RKO (cell line): ENCODE results near the gene MACROD2.

Source experiments
- DNase-seq: peaks from one replicate; pipeline ENCODE4 v3.0.0-alpha.2; 2016; ENCODE audit warnings: low spot score

The MACROD2 gene

DNA sequence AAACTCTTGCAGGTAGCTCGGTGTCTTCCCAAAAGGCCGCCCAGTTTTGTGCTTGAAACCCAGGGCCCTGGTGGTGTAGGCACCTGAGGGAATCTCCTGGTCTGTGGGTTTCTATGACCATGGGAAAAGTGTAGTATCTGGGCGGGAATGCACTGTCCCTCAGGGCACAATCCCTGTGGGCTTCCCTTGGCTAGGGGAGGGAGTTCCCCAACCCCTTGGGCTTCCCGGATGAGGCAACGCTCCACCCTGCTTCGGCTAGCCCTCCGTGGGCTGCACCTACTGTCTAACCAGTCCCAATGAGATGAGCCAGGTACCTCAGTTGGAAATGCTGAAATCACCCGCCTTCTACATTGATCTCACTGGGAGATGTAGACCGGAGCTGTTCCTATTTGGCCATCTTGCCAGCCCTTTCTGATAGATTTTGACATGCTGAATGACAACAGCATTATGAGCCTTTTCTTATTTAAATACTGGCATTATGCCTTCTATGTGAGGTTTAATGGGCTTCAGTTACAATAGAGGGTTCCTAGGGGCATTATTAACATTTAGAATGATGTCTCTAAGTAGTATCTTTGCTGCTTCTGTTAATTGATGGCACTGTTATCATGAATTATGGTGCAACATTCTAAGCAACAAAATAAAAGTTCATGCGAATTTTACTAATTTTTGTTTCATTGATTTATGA, 475.8 kb downstream of the MACROD2 start:
- DNase-seq = no peak

DNA sequence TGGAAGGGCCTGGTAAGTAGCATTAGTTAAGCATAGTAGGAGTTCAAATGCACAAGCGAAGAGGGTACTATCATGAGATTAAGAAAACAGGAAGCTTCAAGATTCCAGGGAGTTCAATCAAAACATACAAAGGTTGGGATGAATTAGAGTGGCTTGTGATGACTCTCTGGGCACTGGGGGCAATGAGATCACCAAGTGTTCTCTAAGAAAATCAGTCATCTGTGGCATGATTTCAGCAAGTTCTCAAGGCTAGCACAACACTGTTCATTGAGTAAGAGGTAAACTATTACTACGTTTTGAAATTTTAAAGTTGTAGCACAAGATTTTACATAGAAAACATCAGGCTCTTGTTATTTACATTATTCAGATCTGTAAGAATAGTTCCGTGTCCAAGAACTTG, 481.8 kb downstream of the MACROD2 start:
- peak; percentile 23 for DNase-seq

DNA sequence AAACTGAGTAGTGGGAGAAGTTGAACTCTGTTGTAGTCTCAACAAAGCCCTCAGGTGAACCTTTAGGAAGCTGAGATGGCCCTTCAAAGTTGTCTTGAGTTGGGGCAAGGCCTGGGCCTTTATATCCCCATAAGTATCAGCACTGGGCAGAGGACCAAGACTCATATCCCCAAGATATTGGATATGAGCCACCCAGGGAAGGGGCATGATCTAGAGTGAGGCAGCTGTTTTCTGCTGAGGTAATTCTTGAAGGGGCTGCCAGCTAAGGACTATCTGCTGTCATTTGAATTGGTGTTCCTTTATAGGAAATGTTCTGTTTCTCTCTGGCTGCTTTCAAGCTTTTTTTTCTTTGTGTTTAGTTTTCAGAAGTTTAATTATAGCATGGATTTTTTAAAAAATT, 482.8 kb downstream of the MACROD2 start:
- no peak for DNase-seq

DNA sequence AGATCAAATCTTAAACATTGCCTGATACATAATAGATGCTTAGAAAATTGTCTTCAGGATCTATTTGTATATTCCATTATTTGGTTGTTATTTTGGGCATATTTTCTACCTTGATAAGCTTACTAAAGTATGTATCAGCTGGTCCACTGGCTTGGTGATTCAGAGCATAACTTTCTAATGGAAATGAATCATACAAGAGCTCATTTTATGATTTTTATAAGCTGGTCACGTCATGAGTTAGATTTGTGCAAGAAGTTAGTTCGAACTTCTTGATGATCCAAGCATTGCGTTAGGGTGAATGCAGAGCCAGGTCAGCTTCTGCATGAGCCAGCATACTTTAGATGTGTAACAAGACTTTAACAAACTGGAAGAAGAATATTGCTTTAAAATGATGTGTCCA, 486.5 kb downstream of the MACROD2 start:
- DNase-seq = peak; percentile 50

DNA sequence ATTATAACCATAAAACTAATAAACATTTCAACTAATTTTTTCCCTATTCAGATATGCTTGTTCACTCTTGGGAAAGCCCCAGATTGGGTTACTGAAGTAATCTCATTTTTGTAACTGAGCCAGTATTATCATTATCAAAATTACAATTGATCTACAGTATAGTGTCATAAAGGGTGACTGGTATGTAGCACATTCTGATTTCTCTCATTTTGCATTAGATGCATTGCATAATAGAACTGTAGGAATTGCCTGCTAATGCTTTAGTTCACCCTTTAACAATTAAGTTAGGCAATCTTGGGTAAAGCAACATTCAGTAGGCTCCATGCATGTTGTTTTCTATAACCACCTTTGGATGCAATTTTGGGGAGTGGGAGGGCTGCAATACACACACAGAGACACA, 492.9 kb downstream of the MACROD2 start:
- no peak for DNase-seq

DNA sequence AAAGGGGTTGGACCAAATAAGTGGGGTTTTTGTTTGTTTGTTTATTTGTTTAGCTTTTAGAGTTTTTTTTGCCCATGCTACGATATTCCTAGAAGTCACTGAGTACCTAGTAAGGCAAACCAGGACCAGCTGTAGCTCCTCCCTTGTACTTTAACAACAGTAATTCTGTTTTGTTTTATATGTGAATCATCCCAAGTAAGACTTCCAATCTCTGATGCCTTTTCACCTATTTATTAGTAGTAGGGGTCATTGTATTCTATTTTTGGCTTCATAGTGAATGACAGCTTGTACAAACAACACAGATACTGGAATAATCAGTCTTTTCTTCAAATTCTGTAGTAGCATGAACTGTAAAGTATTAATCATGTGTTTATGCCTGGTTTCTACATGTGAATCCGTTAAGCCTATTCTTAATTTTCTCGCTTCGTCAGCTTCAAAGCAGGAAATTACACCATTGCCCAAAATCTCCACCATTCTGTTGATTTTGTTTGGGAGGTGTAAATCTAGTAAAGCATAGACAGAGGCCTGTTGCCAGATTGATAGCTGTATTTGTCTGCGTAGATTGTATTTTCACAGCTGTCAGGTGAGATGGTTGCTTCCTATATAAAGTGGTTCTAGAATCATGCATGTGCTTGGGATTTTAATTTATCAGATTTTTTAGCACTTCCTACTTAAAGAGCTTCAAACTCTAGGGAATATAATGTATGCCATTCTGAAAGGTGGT, 493.6 kb downstream of the MACROD2 start:
- no peak for DNase-seq

DNA sequence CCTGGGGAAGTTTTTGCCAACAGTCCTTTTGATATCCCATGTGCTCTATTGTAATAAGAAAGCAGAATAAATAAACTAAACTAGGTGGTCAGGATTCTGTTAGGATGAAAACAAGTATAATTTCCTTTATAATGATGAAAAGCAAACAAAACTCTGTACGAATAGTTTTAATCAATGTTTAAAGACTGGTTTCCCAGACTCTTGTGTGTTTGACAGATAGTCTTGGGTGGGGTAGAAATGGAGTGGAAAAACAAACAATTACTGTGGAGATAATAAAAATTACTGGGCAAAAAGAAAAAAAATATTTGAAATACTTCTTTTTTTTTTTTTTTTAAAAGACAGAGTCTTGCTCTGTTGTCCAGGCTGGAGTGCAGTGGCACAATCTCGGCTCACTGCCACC, 494.2 kb downstream of the MACROD2 start:
- DNase-seq = no peak

DNA sequence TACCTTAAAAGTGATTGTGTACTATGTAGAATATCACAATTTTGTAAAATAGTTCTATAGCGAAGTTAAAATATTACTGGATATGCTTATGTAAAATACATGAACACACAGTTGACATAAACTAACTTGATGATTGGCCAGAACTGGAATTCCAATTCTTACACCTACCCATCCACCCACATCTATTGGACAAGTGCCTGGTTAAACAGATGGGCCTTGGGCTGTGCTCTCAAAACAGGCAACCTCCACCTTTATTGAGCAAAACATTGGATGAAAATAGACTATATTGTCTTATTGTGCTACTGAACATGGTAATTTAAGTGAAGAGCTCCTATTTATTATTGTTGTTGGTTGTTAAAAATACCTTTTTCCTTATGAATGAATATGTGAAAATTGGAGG, 496.1 kb downstream of the MACROD2 start:
- no peak for DNase-seq

DNA sequence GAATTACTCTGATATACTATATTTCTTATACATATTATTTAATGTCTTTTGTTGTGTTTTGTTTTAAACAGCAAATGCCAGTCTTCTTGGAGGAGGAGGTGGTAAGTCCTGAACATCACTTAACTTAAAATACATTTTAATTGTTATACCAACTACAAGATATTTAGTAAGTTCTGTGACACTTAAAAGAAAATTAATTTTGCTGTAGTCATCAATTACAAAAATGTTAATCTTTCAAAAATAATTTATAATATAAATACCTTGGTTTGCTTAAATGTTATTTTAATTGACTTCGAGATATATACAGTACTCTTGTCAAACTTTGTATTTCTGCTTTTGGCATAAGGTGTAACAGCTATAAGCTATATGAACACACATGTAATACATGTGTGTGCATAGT, 498.1 kb downstream of the MACROD2 start:
- no peak for DNase-seq

DNA sequence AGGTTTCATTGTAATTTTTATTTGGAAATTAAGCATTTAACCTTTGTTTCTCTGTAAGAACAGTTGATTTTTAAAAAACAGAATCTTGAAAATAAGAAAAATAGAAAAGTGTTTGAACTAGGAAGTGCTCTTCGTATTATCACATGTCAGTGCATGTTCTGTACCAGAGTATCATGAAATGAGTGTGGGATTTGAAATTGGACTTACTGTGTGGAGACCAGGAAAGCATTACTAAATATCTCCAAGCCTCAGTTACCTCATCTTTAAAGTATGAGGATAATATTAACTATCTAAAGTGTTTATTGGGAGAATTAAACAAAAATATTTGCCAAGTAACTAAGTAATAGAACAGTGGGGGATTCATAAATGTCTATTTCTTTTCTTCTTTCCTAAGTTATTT, 499.0 kb downstream of the MACROD2 start:
- no peak for DNase-seq

DNA sequence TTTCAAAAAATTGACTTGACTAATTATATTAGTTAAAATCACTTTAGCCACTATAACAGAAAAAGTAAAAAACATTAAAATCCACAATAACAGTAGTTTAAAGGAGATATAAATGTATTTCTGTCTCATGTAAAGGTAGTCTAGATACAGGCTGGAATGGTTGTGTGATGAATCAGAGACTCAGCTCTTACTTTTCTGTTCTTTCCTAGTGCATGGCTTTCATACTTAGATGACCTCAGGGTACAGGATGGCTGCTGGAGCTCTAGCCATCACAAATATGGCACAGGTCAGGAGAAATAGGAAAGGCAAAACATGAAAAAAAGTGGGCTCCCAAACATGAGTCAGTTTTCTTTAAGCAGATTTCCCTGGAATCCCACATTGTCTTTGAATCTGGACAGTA, 499.8 kb downstream of the MACROD2 start:
- no peak for DNase-seq

DNA sequence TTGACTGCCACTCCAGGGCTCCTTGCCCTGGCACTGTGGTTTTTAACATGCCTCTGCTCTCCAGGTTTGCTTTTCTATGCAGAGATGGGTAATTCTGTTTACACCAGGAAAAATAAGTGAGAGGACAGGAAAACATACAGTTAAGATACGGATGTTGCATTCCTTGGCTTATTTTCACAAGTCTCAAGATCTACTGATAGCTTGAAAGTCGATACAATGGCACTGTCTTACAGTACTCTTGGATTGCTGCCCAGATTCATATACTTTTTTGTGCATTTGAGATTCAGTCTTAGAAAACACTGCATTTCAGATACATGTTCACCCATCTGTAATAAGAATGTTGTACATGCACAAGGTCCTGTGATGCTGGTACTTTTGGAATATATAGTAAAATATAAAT, 501.7 kb downstream of the MACROD2 start:
- no peak for DNase-seq

DNA sequence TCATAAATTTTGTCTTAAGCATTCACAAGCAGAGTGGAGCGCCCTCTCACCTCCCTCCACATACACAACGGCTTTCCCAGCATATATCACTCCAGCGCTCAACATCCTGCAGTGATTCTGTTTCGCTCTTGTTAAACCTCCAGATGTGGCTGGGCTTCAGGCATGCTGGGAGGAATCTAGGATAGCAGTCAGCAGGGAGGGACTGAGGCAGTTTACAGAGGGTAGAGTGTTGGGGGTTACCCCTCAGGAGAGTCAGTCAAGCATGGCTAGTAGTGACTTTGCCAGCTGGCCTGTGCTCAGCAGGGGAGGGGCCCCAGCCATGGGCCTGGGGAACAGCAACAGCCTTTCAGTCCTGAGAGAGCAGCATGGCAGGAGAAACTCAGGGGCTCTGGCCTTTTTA, 503.5 kb downstream of the MACROD2 start:
- DNase-seq = no peak

DNA sequence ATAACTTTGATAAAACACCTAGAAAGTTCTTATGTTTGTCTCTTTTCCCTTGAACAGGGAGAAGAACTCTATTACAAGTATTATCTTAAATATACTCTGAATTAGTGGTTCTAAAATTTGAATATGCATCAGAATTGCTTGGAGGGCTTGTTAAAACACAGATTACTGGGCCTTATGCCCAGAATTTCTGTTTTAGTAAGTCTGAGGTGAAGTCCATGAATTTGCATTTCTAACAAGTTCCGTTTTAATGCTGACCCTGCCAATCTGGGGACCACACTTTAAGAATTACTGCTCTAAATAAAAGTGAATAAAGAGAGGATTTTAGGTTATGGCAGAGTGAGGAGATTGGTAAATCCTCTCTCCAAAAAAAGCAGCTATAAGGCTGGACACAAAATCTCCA, 510.2 kb downstream of the MACROD2 start:
- no peak for DNase-seq

DNA sequence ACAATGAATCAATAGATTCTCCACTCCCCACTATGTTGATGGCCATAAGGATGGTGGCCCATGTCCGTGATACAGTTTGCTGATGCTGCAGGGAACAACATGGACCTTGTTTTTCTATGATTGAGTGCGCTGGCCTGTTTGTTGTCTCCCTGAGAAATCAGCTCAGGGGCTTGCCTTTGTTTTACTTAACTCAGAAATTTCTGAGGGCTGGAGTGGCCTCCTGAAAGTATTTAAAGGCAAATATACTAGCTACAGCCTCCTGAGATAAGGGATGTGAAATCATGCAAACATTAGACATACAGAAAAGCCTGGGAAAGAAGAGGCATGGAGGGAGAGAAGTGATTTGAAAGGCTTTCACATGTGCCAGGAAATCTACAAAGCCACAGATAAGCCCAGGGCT, 512.4 kb downstream of the MACROD2 start:
- DNase-seq = no peak

DNA sequence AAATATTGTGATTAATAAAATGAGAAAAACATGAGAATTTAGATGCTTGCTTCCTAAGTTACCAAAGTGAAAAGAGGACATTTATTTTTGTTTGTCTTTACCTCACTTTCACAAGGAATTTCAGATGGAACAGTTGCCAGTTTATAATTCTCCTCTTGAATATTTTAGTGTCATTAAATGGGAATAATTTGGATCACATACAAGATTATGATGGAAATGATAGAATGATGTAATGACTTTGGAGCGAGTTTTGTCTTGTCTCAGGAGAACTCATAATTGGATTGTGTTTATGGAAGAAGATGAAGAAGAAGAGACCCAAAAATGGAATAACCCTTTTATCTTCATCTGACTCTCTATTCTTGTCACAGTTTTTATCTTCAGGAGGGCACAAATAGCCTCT, 515.0 kb downstream of the MACROD2 start:
- DNase-seq = no peak

DNA sequence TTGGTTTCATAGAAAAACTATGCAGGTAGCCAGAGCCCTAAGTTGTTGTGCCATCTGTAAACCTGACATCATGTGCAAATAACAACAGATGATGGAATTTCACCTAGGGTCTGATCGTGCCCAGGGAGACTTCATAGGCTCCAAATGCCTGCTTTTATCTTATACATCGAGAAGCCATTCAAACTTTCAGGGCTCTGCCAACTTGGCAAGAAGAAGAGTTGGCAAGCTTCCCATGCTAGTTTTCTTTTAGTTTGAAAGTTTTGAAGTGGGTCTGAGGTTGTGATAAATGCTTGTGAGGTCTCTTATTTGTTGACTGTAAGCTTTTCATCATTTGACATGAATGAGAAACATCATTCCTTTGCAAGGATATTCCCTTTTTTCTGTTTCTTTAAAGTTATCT, 517.5 kb downstream of the MACROD2 start:
- DNase-seq = no peak

DNA sequence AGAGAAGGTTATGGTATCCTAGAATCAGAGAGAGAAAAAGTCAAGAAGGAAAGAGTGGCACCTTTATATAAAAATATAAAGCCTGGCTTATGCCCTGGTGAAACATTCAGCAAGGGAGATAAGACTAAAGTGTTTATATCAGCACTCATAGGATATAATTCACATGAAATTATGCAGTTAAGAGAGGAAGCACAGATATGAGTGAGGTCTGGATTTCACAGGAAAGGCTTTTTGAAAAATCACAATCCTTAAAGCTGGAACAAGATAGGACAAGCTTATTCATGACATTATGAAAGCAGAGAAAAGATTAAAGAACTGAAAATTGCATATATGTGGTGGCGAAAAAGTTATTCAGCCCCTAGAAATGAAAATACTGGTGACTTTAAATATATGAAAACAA, 523.3 kb downstream of the MACROD2 start:
- no peak for DNase-seq

DNA sequence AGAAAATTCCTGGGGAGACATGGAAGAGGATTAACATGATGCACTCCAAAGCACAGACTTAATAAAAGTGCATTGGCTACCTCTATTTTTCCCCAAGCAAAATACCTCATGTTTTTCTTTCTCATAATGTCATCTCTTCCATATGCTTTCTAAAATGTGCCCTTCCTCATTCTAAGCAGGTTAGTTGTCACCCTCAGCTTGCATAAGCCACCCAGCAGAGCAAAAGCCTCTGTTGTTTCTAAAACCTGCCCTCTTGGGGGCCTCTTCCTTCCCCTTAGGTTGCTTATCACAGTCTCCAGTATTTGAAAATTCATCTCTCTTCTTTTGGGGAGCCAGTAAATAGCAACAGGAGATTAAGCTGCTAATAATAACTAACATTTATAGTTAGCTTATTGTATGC, 525.7 kb downstream of the MACROD2 start:
- DNase-seq = no peak

DNA sequence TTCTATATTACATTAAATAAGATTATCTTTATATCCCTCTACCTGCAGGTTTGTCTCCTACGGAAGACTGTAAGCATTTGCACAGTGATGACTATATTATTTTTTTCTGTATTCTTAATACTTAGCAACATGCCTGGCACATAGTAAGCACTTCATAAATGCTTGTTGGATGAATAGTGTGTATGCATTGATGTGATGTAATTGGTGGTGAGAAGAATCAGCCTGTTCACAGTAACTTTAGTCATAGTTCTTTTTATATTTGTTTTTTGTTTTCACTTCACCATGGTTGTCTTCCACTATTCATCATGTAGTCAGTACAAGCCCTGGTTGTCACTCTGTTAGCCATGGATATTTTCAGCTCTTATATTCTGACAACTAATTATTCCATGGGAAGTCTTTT, 526.1 kb downstream of the MACROD2 start:
- peak; percentile 20 for DNase-seq

DNA sequence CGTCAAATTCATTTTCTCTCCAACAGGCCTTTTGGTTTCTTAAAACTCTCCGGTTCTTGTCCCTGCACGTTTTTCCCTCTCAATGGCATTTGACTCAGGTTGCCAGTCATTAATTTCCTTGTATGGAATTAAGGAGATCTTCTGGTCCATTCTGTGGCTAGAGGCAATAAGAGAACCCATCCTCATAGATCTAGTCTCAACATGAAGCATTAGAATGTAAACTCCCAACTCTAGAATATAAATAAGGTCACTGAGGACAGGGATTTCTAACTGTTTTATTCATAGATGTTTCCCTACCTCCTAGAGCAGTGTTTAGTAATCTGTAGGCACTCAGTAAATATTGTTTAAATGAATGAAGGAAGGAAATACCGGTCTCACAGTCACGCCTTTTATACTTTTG, 527.3 kb downstream of the MACROD2 start:
- DNase-seq = no peak

DNA sequence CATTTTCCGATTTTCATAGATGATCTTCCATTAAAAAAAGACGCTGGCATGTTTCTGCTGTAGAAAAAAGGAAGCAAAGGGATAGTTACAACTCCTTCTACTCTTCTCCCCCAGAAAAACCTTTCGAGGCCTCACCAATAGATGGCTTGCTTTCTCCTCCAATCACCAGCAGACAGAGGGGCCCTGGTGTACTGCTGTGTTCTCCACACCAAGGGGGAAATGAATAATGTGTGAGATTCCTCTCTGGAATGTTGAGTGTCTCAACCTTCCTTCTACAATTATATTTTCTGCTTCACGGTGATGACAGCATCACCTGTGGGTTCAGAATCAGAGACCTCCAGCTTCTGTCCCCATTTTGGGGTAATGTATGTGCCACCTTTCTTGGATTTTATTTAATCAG, 527.8 kb downstream of the MACROD2 start:
- DNase-seq = no peak

DNA sequence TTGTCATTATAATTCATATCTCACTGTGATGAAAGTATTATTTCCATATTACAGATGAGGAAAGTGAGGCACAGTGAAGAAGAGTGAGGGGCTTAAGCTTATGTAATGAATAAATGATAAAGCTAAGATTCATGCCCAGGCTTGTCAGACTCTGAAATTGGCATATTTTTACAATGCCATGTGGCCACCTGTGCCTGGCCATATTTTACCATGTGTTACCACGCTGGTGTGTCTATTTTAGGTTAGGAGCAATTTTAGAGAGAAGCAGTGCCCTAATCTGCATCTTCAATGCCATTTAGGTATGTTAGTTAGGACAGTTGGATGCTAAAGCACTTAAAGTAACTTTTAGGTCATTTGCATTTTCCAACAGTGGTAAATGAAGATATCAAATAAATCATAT, 530.1 kb downstream of the MACROD2 start:
- DNase-seq = no peak

DNA sequence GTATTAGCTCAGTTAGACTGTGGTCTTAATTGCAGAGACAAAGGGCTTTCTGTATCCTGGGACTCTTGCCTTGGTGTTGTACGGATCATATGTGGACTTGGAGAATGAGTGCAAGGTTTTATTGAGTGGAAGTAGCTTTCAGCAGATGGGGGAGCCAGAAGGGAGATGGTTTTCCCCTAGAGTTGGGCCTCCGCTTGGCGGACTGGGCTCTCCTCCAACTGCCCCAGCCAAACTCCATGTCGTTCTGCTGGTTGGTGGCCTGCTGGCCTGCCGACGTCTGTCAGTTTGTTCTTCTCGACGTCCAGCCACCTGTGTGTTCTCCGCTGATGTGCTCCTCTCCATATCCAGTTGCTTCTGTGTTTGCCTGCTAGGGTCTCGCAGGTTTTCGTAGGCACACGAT, 531.6 kb downstream of the MACROD2 start:
- DNase-seq = no peak
